Lower lobe of right lung (tissue), 2 donors: ENCODE results near the gene NFAM1. TPM values are rescaled to one million over a fixed set of nuclear protein-coding genes. Genes with fewer than 3 reads are reported as not detected.

ENCODE experiments used
- ATAC-seq, 2 donors: fragments of 200-7000 bp; cut with Tn5 transposase; one replicate each; pipeline ENCODE4 v1.9.1; 2020 to 2022; ENCODE audit warnings: mild to moderate bottlenecking in 2 of 2, moderate library complexity in 2 of 2
- DNase-seq: peaks from one replicate; pipeline ENCODE4 v3.0.0-alpha.2; 2020
- H3K27ac ChIP-seq: fragments of 200-600 bp; one replicate; pipeline ENCODE4 v1.8.0; 2022
- H3K27me3 ChIP-seq: fragments of 200-600 bp; one replicate; pipeline ENCODE4 v1.8.0; 2022; ENCODE audit warnings: low read depth
- H3K36me3 ChIP-seq: fragments of 200-600 bp; one replicate; pipeline ENCODE4 v1.8.0; 2022; ENCODE audit warnings: mild to moderate bottlenecking
- H3K4me1 ChIP-seq: fragments of 200-600 bp; one replicate; pipeline ENCODE4 v1.8.0; 2022
- H3K4me3 ChIP-seq: fragments of 200-600 bp; one replicate; pipeline ENCODE4 v1.8.0; 2022; ENCODE audit warnings: mild to moderate bottlenecking
- H3K9me3 ChIP-seq: fragments of 200-600 bp; one replicate; pipeline ENCODE4 v1.8.0; 2022
- CTCF ChIP-seq: fragments of 200-600 bp; IDR thresholded peaks from one replicate; pipeline ENCODE4 v1.8.0; 2022; ENCODE audit warnings: antibody characterized with exemption, mild to moderate bottlenecking
- intact Hi-C: fragments of 100-400 bp; cut with DNase I; formaldehyde crosslinking; loops from one replicate; pipeline ENCODE4 v1.11.0; 2022
- total RNA-seq: library from RNA; stranded (reverse); fragmentation: NEBNext Ultra II Directional; extraction: Animal tissue kit (Norgen Biotek cat#: 25700); gene quantifications from one replicate; pipeline ENCODE4 v1.2.1, GENCODE V29; 2021
- donor health status: DM: no; HTN: yes; CAD: no; lungs with severe emphysema.

NFAM1 gene
- total RNA-seq, 1 donor from 2014 or later, result 21.8 TPM

DNA sequence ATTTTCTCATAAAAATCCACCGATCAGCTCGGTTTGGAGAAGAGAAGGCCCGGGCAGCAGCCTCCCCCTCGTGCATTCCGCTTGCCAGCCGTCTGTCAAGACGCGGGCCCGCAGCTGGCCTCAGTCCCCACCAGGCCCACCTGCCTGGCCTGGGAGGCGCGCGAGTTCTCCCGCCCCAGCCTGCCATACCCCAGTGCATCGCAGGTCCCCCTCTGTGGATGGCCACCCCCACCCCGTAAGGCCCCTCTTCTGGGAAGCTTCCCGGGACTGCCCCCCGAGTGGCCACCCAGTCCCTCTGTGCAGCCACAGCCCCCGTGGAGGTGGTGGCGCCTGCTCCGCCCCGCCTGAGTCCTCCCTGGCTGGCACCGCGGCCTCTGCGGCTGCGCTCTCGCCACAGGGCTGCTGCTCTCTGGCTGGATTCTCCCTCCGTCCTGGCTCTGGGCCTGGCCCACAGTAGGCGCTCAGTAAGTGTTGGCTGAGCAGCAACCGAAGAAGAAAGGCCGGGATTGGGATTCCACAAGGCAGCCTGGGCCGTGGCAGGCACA lies 87.8 kb downstream of the NFAM1 start:
- Histone ChIP-seq H3K9me3 (no peaks in the 10 kb centered on the region), H3K4me3 (peak overlapping the region; percentile 36), H3K36me3 (no peaks in the 10 kb centered on the region), H3K27ac (peak overlapping the region; percentile 46), H3K27me3 (peaks cover 35% of the 10 kb centered on the region), H3K4me1 (no peaks in the 10 kb centered on the region)
- intact Hi-C loops, result no loop called here
- TF ChIP-seq CTCF, result no peak
- no peak for DNase-seq
- peak; percentile 32 to 70 for ATAC-seq

GRCh38 chr22:42343531-42344081 lies 88.6 kb downstream of the NFAM1 start:
- H3K4me1 ChIP-seq, result no peaks in the 10 kb centered on the region
- H3K27ac ChIP-seq, result no peak overlapping the region
- no peaks in the 10 kb centered on the region for H3K9me3 ChIP-seq
- H3K27me3 ChIP-seq, result peaks cover 37% of the 10 kb centered on the region
- ATAC-seq (peak; percentile 22 to 37), DNase-seq (no peak)
- TF ChIP-seq CTCF, result no peak
- H3K4me3 ChIP-seq, result peak overlapping the region; percentile 46
- H3K36me3 ChIP-seq, result no peaks in the 10 kb centered on the region
- intact Hi-C loops, result no loop called here

- no peak for DNase-seq
- Histone ChIP-seq H3K4me3 (peak overlapping the region; percentile 46), H3K36me3 (no peaks in the 10 kb centered on the region), H3K4me1 (no peaks in the 10 kb centered on the region), H3K27me3 (peaks cover 37% of the 10 kb centered on the region), H3K27ac (no peak overlapping the region), H3K9me3 (no peaks in the 10 kb centered on the region)
- no peak for ATAC-seq
- no peak for TF ChIP-seq CTCF
- intact Hi-C loops, result no loop called here
Measured at GRCh38 chr22:42343121-42343454, 89.1 kb downstream of the NFAM1 start.

DNA sequence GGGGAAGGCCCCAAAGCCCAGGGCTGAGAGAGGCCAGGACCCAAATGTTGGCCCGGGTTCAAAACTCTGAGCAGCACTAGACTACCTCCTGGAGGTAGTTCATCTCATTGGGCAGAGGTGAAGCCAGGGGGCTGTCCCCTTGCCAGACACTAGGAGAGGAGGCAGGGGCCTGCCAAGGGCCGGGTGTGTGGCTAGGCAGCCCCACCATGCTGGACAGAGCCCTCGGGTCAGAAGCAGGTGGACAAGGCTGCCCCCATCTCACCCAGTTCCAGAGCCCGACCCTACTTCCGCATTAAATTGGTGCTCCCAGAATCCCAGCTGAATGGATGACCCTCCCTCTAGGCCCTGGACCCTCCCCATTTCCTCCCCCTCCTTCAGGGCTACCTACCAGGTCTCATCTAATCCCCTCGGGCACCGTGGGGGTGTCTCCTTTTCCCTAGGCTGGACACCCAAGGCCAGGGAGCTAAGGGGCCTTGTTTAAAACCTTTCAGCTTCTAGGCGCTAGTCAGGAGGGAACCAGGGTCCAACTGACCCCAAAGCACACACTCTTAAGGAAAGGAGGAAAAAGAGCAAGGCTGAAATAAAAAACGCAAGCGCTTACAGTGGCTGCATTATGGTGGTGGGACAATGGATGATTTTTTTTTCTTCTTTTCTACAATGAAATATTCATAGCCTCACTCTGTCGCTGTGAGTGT lies 89.6 kb downstream of the NFAM1 start:
- no peaks in the 10 kb centered on the region for H3K36me3 ChIP-seq
- DNase-seq, result no peak
- H3K27ac ChIP-seq, result no peak overlapping the region
- no peak for ATAC-seq
- no peaks in the 10 kb centered on the region for H3K9me3 ChIP-seq
- peaks cover 37% of the 10 kb centered on the region for H3K27me3 ChIP-seq
- H3K4me3 ChIP-seq, result peak overlapping the region; percentile 46
- no peaks in the 10 kb centered on the region for H3K4me1 ChIP-seq
- no peak for TF ChIP-seq CTCF
- intact Hi-C loops, result no loop called here

DNA sequence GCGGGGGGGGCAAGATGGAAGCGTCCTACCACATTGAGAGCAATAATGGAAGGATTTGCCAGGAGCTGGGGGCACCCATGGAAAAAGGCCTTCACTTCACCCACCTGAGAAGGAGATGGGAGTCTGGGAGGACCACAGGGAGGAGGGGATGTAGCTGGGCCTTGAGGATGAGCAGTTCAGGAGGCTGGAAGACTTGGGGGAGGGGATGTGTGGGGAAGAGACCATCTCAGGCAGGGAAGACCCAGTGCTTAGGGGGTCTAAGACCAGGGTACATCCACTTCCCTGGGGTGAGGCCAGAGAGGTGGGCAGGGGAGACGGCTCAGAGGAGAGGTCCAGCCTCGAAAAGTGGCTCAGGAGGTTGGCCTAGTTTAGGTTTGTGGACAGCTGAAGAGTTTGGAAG lies 90.4 kb downstream of the NFAM1 start:
- no peak overlapping the region for H3K27ac ChIP-seq
- no peak for TF ChIP-seq CTCF
- no peak for ATAC-seq
- H3K4me1 ChIP-seq, result no peaks in the 10 kb centered on the region
- H3K4me3 ChIP-seq, result no peak overlapping the region
- H3K9me3 ChIP-seq, result no peaks in the 10 kb centered on the region
- no peak for DNase-seq
- intact Hi-C loops, result no loop called here
- peaks cover 37% of the 10 kb centered on the region for H3K27me3 ChIP-seq
- no peaks in the 10 kb centered on the region for H3K36me3 ChIP-seq
